Measurements from ENCODE around the gene PHLDA2.

- TF ChIP-seq CGGBP1 (CRISPR knock-in tag; IDR thresholded peaks at IDR 0.05) (no peak), JUN (IDR thresholded peaks at IDR 0.05; ENCODE audit: borderline replicate concordance, low read depth, low read length) (no peak), JUN (CRISPR knock-in tag; IDR thresholded peaks at IDR 0.05; ENCODE audit: borderline replicate concordance) (no peak), CTCF (IDR thresholded peaks at IDR 0.05 in 2 of 3, conservative IDR thresholded peaks at IDR 0.05 in 1 of 3; ENCODE audit: insufficient read depth in 2 of 3, low read depth in 1 of 3, low read length in 3 of 3) (no peak)
These were observed 2.8 kb upstream of the PHLDA2 start for GRCh38 chr11:2931771-2932738.

Data from K562 (cell line).